SK-N-MC (cell line): ENCODE results near the gene OR52D1.

Source experiments
- EZH2 ChIP-seq: fragments of 200-600 bp; sonication (generic); IDR thresholded peaks from one replicate; pipeline ENCODE4 v1.6.1; 2017; ENCODE audit warnings: antibody characterized with exemption
- FOXP2 ChIP-seq: optimal IDR thresholded peaks from 2 replicates; pipeline ENCODE3; 2011; ENCODE audit warnings: mild to moderate bottlenecking, moderate library complexity; ENCODE audit not compliant: insufficient read depth; ENCODE audit errors: extremely low read length, control extremely low read depth
- POLR2AphosphoS5 ChIP-seq: IDR thresholded peaks from 2 replicates; pipeline ENCODE4 v1.6.1; 2012; ENCODE audit warnings: mild to moderate bottlenecking, low read depth, low read length, borderline replicate concordance

DNA sequence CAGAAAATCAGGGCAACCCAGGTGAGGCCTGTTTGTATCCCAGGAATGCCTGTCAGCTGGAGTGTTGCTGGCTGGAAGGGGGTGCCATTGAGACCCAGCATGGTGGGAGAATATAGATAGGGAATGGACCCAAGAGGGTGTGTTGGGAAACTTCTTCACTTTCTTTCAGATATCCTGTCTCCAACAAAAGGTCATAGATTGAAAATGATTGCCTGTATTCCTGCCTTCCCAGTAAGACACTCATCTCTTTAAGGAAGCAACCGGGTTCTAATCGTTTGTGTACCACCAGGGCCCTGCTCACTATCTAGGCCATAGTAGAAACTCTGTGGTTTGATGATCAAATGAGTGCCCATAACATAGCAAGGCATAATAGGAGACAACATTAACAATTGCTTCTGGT is 47.1 kb upstream of the OR52D1 start, which contains the start of gene OR51I1:
- TF ChIP-seq EZH2 (no peak), POLR2AphosphoS5 (no peak), FOXP2 (no peak)
